Astrocyte (in vitro differentiated cells and primary cell): Measurements from ENCODE around the gene SLC35D2. TPM values are rescaled to one million over a fixed set of nuclear protein-coding genes. Genes with fewer than 3 reads are reported as not detected.
"Not testable (repeated sequence)": the region's sequence is repeated elsewhere in the genome, so short reads cannot be mapped to it uniquely, and the experiment has no call there.

Source experiments
- DNase-seq: peaks from one replicate; pipeline ENCODE4 v3.0.0-alpha.2; 2010; ENCODE audit warnings: low read depth
- FAIRE-seq: peaks from 2 replicates; lab custom pipeline; 2011; peaks lifted over from hg19 to GRCh38; lab: Jason Lieb, UNC
- H2AFZ ChIP-seq: 2 replicates; pipeline ENCODE4 v1.6.0; 2012; ENCODE audit warnings: low read depth, low read length, inconsistent platforms
- H3K27ac ChIP-seq: 2 replicates; pipeline ENCODE4 v1.5.1; 2011; ENCODE audit warnings: low read depth, low read length, inconsistent platforms
- H3K27me3 ChIP-seq: 2 replicates; pipeline ENCODE4 v1.6.0; 2011; ENCODE audit warnings: low read length, inconsistent platforms; ENCODE audit not compliant: insufficient read depth
- H3K36me3 ChIP-seq: 2 replicates; pipeline ENCODE4 v1.5.1; 2011; ENCODE audit warnings: low read length, inconsistent platforms; ENCODE audit not compliant: insufficient read depth
- H3K4me1 ChIP-seq: 2 replicates; pipeline ENCODE4 v1.5.1; 2011; ENCODE audit warnings: low read length, inconsistent platforms; ENCODE audit not compliant: insufficient read depth
- H3K4me2 ChIP-seq: 2 replicates; pipeline ENCODE4 v1.6.0; 2012; ENCODE audit warnings: low read length, inconsistent platforms
- H3K4me3 ChIP-seq: 2 replicates; pipeline ENCODE4 v1.5.1; 2011; ENCODE audit warnings: low read depth, mild to moderate bottlenecking, low read length, inconsistent platforms; ENCODE audit not compliant: insufficient read depth
- H3K79me2 ChIP-seq: 2 replicates; pipeline ENCODE4 v1.6.0; 2012; ENCODE audit warnings: mild to moderate bottlenecking, low read length, inconsistent platforms; ENCODE audit not compliant: insufficient read depth
- H3K9ac ChIP-seq: 2 replicates; pipeline ENCODE4 v1.6.0; 2012; ENCODE audit warnings: mild to moderate bottlenecking, low read length, inconsistent platforms
- H3K9me3 ChIP-seq: 2 replicates; pipeline ENCODE4 v1.5.1; 2012; ENCODE audit warnings: low read depth, mild to moderate bottlenecking, low read length, inconsistent platforms; ENCODE audit not compliant: insufficient read depth
- H4K20me1 ChIP-seq: 2 replicates; pipeline ENCODE4 v1.6.0; 2012; ENCODE audit warnings: low read length, inconsistent platforms; ENCODE audit not compliant: insufficient read depth
- H3K27ac Mint-ChIP-seq: one replicate; pipeline ENCODE4 v1.8.0; 2021; ENCODE audit warnings: mild to moderate bottlenecking, mixed read lengths; ENCODE audit not compliant: unreplicated experiment
- H3K27me3 Mint-ChIP-seq: one replicate; pipeline ENCODE4 v1.8.0; 2021; ENCODE audit warnings: low read depth, mixed read lengths; ENCODE audit not compliant: unreplicated experiment
- H3K36me3 Mint-ChIP-seq: one replicate; pipeline ENCODE4 v1.8.0; 2021; ENCODE audit warnings: low read depth, mixed read lengths; ENCODE audit not compliant: unreplicated experiment
- H3K4me1 Mint-ChIP-seq: one replicate; pipeline ENCODE4 v1.8.0; 2021; ENCODE audit warnings: low read depth, mixed read lengths; ENCODE audit not compliant: unreplicated experiment
- H3K4me3 Mint-ChIP-seq: one replicate; pipeline ENCODE4 v1.8.0; 2021; ENCODE audit warnings: mild to moderate bottlenecking, moderate library complexity, mixed read lengths; ENCODE audit not compliant: unreplicated experiment
- H3K9me3 Mint-ChIP-seq: one replicate; pipeline ENCODE4 v1.8.0; 2021; ENCODE audit warnings: mild to moderate bottlenecking, mixed read lengths; ENCODE audit not compliant: unreplicated experiment
- EZH2 ChIP-seq: IDR thresholded peaks from 2 replicates; pipeline ENCODE4 v1.6.1; 2012; ENCODE audit warnings: mild to moderate bottlenecking, low read length, inconsistent platforms; ENCODE audit not compliant: insufficient read depth
- total RNA-seq: library from RNA; stranded (reverse); gene quantifications from 2 replicates; pipeline ENCODE4 v1.2.1, GENCODE V29; 2021
- TF ChIP-seq, protein P1 (sequence below): IDR thresholded peaks from 2 replicates; pipeline ENCODE4 v1.5.1; 2011; ENCODE audit warnings: low read depth, mild to moderate bottlenecking, inconsistent platforms, low read length, moderate library complexity; ENCODE audit not compliant: insufficient read depth

Gene SLC35D2
- total RNA-seq, 1 donor from 2014 or later: 37.3 TPM

DNA sequence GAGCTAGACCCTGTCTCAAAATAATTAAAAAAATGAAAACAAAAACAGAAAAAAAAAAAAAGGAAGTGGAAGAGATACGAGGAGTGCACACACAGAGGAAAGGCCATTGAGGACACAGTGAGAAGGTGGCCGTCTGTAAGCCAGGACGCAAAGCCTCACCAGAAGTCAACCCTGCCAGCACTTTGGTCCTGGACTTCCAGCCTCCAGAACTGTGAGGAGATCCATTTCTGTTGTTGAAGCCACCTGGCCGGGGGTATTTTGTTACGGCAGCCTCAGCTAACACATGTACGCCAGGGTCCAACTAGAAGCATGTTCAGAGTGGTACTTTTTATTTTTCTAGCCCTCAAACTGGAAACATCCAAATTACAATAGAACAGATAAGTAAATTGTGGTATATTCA lies 21.8 kb downstream of the SLC35D2 start:
- Mint-ChIP-seq H3K27ac (no peak overlapping the region), H3K4me3 (no peak overlapping the region), H3K9me3 (no peaks in the 10 kb centered on the region), H3K4me1 (no peaks in the 10 kb centered on the region), H3K27me3 (no peaks in the 10 kb centered on the region), H3K36me3 (peaks cover 10% of the 10 kb centered on the region)
- Histone ChIP-seq H3K79me2 (no peaks in the 10 kb centered on the region), H3K9ac (no peak overlapping the region), H3K4me3 (no peak overlapping the region), H3K36me3 (peaks cover 12% of the 10 kb centered on the region), H3K9me3 (no peaks in the 10 kb centered on the region), H3K4me2 (no peak overlapping the region), H2AFZ (no peak overlapping the region), H3K27me3 (no peaks in the 10 kb centered on the region), H4K20me1 (no peaks in the 10 kb centered on the region), H3K4me1 (no peaks in the 10 kb centered on the region), H3K27ac (no peak overlapping the region)
- DNase-seq (no peak), FAIRE-seq (no peak)
- TF ChIP-seq, protein P1, sequence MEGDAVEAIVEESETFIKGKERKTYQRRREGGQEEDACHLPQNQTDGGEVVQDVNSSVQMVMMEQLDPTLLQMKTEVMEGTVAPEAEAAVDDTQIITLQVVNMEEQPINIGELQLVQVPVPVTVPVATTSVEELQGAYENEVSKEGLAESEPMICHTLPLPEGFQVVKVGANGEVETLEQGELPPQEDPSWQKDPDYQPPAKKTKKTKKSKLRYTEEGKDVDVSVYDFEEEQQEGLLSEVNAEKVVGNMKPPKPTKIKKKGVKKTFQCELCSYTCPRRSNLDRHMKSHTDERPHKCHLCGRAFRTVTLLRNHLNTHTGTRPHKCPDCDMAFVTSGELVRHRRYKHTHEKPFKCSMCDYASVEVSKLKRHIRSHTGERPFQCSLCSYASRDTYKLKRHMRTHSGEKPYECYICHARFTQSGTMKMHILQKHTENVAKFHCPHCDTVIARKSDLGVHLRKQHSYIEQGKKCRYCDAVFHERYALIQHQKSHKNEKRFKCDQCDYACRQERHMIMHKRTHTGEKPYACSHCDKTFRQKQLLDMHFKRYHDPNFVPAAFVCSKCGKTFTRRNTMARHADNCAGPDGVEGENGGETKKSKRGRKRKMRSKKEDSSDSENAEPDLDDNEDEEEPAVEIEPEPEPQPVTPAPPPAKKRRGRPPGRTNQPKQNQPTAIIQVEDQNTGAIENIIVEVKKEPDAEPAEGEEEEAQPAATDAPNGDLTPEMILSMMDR: no peak
- no peak for TF ChIP-seq EZH2

DNA sequence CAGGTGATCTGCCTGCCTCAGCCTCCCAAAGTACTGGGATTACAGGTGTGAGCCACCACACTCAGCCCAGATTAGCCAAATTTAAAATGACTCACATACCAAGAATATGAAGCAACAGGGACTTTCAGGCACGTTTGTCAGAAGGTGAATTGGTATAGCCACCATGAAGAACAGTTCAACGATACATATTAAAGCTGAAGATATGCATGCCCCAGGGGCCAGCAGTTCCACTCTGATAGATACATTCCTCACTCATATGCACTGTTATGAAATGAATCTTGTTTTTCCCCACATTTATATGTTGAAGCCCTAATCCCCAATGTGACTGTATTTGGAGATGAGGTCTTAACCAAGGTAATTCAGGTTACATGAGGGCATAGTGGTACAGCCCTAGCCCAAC lies 22.5 kb downstream of the SLC35D2 start:
- DNase-seq (no peak), FAIRE-seq (no peak)
- no peaks in the 10 kb centered on the region for H3K9me3 Mint-ChIP-seq
- Histone ChIP-seq H3K4me1 (no peaks in the 10 kb centered on the region), H3K4me2 (no peak overlapping the region), H4K20me1 (no peaks in the 10 kb centered on the region), H3K36me3 (peaks cover 12% of the 10 kb centered on the region), H3K27me3 (no peaks in the 10 kb centered on the region), H3K9ac (no peak overlapping the region), H3K27ac (no peak overlapping the region), H3K9me3 (no peaks in the 10 kb centered on the region), H3K79me2 (no peaks in the 10 kb centered on the region), H2AFZ (no peak overlapping the region), H3K4me3 (no peak overlapping the region)
- no peak overlapping the region for H3K4me3 Mint-ChIP-seq
- H3K27me3 Mint-ChIP-seq: no peaks in the 10 kb centered on the region
- H3K36me3 Mint-ChIP-seq: peaks cover 10% of the 10 kb centered on the region
- TF ChIP-seq EZH2: no peak
- TF ChIP-seq, protein P1: no peak
- no peaks in the 10 kb centered on the region for H3K4me1 Mint-ChIP-seq
- H3K27ac Mint-ChIP-seq: no peak overlapping the region

DNA sequence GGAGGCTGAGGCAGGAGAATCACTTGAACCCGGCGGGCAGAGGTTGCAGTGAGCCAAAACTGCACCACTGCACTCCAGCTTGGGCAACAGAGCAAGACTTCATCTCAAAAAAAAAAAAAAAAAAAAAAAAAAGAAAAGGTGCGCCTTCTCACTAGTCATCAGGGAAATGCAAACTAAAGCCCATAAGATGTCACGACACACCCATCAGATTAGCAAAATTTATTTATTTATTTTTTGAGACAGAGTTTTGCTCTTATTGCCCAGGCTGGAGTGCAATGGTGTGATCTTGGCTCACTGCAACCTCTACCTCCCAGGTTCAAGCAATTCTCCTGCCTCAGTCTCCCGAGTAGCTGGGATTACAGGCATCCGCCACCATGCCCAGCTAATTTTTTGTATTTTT lies 23.0 kb downstream of the SLC35D2 start:
- H3K36me3 ChIP-seq: peaks cover 12% of the 10 kb centered on the region
- not testable (repeated sequence) for H3K9ac ChIP-seq, H3K4me3 ChIP-seq, H4K20me1 ChIP-seq, FAIRE-seq, H3K27me3 Mint-ChIP-seq, DNase-seq, H3K9me3 Mint-ChIP-seq, H2AFZ ChIP-seq, H3K4me2 ChIP-seq, H3K4me3 Mint-ChIP-seq, H3K27ac ChIP-seq, H3K4me1 Mint-ChIP-seq, H3K79me2 ChIP-seq, H3K9me3 ChIP-seq, H3K4me1 ChIP-seq, H3K27me3 ChIP-seq, H3K27ac Mint-ChIP-seq
- peaks cover 10% of the 10 kb centered on the region for H3K36me3 Mint-ChIP-seq
